ENCODE results near the gene CHST13.

Gene CHST13

DNA sequence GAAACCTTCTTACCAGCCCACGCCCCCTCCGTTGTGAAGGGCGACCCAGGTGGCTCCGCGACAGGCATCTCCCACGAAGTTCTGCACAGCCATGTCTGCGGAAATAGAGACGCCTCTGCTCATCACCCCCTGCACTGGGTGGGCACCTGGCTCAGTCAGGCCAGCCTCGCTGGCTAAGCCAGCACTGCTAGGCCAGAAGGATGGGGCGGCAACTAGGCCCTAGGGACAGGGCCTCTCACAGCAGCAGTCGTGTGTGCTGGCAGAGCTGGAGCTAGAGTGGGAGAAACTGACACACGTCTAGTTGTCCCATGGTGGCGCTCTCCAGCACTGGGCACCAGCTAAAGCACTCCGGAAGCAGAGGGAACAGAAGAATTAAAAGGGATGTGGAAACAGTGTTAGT is 35.8 kb upstream of the CHST13 start:
- DNase-seq (ENCODE audit: low read depth): no peak

DNA sequence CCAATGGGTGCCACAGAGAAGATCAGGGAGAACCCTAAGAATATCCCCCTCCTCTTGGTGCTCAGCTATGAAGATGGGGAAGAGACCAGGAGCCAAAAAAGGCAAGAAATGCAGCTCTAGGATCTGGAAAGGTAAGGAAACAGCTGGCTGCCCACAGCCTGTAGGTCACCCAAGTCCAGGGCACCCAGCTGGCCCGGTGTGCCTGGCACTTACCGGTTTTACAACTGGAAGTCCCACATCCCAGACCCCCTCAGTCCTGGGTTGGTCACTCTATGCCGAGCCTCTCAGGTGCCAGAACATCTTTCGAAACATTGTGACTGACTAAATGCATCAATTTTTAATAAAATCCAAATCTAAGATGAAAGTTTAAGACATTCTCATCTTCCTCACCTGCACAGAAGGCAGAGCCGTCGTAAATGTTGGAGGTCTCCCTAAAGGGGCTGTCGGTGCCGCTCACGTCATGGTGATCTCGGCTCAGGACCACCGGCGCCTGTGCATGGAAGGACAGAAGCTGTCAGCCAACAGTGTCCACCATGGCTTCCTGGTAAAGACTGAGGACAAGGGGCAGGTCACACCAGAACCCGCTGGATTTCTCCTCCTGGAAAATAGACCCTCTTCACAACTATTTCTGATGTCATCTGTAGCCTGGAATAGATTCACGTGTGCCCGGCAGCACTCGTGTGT is 34.9 kb upstream of the CHST13 start:
- no peak for DNase-seq (ENCODE audit: low read depth)

DNA sequence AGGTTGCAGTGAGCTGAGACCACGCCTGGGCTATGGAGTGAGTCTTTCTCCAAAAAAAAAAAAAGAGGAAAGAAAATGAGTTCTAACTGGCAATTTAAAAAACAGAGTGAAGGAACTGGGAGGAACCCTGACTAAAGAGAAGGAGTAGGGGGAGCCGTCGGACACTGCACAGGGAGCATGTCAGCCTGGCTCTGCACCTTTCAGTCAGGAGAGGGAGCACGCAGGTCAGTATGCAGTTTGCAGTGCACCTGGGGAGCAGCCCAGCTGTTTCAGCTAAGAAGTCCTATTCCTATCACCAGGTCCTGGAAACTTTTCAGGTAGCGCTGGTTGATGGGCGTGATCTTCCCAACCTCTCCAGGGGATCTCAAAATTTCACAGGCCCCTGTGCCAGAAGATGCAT is 33.3 kb upstream of the CHST13 start:
- DNase-seq (ENCODE audit: low read depth): no peak

DNA sequence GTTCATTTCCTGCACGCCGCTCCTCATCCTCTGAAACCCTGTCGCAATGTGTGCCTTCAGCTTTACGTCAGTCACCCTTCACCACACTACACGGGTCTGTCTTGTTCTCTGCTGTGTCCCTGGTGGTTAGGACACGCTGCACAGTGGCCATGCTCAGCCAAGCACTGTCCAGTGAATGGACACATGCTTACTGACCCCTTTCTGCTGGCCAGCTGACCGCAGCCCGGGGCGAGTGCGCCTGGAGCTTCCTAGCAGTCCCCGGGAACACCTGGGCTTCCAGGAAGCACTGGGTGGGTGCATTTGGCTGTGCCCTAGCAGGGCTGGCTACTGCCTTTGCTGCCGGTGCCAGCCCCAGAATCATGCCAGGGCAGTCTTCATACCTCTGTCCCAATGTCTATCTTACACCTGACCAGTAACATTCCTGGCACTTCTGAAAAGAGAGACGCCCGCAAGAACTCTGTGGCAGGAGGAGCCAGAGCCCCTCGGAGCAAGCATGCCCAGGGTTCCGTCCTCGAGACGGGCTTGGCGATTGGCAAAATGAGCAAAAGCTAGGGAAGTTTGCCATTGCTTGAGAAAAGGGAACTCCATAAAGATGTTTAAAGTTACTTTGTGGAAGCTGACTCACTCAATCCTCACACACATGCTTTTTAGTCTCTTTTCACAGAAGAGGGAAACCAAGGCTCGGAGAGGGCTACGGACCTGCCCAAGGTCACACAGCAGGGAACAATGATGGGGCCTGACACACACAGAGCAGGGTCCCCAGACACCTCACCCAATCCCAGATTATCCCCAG is 32.5 kb upstream of the CHST13 start:
- DNase-seq (ENCODE audit: low read depth): no peak

DNA sequence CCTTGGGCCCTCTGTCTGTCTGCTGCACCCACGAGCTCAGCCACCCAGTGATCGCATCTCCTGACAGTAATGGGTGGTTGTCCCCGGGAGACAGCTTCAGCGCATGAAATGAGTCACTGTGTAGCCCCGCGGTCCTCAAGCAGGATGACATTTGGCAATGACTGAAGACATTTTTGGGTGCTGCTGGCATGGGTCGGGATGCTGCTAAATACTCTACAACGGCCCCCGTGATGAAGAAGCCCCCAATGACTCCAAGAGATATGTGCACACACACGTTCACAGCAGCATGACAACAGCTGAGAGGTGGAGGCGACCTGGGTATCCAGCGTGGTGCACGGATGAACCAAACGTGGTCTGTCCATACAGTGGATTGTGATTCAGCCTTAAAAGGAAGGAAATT is 30.9 kb upstream of the CHST13 start:
- DNase-seq (ENCODE audit: low read depth): no peak

DNA sequence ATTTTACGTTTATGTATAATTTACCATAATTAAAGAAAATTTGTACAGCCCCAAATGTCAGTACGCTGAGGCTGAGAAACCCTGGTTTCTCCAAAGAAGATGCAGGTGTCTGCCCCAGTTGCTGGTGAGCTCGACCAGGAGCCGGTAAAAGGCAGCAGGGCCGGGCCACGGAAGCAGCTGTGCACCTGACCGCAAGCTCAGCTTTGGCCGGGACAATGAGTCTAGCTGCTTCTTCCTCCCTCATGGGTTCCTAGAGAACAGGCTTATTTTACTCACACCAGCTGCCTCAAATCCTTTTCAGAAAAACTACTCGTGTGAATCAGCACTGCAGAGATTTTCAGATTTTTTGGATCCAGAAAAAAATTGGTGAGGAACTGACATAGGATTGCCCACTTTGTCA is 30.2 kb upstream of the CHST13 start:
- DNase-seq (ENCODE audit: low read depth): no peak

DNA sequence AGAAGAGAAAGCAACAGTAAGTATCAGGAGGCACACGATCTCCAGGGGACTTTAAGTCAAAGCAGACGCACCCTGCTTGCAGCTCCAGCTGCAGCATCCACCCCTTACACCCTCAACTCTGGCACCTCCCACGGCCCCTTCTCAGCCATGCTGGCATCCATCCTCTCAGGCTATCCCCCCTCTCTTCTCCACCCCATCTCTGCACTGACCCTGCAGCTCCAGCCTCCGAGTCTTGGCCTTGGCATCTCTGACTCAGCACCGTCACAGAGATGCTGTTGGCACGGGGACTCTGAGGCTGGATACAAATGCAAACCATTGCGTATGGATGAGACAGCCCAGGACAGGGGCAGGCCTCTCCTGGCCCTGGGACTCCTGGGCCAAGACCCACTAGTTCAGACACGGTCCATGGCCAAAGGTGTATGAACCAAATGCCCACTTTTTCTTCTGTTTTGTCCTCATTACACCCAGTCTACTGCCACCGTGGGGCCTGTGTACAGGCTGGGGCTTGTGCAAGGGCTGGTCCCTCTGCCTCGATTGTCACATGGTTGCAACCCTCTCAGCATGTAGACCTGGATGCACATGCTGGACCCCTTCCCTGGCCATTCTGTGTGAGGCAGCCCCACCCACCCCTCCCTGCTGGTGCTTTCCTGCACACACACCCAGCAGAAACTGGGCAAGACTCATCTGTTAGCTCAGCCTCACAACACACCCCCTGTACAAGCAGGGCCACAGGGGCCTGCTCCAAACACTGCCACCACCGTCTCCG is 29.6 kb upstream of the CHST13 start:
- DNase-seq (ENCODE audit: low read depth): no peak

DNA sequence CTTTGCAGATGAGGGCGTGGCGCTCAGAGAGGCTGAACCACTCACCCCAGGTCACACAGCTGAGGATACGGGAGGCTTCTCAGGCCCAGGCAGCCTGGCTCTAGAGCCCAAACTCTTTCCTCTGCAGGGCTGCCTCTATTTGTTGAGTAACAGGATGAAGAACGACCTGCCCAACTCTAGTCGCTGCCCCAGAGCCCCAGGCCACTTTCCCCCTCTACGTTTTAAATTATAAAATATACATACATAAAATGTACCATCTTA is 29.1 kb upstream of the CHST13 start:
- no peak for DNase-seq (ENCODE audit: low read depth)

DNA sequence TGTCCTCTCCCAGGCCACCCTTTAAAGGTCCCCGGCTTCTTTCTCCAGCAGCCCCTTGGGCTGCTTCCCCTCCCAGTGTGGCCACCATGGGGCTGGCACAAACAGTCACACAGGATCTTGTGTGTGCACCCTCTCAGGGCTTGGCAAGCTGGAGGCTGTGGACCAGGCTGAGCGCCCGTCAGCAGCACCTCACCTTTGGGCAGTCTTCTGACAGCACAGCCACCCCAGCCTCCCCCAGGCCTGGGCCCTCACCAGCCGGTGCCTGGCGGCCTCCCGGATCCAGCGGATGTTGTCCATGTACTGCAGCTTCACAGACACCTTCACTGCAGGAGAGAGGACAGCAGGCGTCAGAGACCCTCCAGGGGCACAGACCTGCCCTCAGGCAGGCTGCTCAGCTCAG is 28.2 kb upstream of the CHST13 start:
- no peak for DNase-seq (ENCODE audit: low read depth)

DNA sequence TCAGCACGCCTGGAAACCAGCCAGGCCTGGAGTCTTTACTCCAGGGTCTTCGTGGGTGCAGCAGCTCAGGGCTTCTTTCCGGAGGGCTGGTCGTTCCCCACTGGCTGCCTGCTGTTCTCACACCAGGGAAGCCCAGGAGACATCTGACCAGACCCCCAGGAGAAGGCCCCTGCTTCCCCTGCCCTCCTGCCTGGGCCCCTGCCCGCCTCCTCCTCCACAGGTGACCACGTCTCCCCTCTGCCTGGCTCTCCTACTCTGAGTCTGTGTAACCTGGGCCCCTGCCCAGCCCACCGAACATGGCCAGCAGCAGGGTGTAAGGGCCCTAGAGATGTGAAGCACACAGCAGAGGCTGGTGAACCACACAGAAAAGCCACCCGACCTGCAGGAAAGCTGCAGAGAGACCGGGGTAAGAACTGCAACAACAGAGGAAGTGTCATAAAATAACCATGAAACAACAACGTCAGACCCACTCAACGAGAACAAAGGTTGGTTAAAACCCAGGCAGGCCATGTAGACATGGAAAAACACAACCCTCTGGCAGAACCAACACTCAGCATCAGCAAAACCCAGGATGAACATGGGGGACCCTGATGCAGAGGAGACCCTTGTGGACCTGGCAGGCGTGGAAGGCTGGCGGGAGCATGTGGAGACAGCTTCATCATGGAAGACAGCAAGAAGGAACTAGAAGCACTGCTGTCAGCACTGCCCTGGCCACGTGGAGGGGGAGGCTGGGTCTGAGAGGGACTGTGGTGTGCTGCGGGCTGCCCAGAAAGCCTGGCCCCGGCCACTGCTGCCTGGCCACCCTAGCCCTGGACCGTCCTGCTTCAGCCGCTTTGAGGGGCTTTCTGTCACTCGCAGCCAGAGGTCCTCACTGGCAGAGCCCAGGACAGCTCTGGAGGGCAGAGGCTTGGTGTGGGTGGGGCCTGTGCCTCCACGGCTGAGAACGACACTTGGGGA is 26.8 kb upstream of the CHST13 start:
- no peak for DNase-seq (ENCODE audit: low read depth)

DNA sequence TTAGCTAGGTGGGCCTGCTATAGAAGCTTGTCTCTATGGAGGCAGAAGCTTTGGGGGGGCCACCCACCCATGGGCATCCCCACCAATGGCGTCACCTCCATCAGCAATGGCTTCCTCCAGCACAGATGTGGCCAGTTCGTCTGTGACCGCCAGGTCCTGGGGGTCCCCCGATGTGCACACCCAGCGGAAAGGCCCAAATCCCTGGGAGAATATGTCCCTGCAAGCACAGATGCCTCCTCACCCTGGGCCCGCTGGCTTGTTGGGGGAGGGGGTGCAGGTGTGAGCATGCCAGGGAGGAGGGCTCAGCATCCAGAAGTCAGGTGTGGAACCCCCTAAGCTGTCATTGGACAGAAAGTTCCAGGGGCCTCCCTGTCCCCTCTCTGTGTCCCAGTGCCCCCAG is 26.0 kb upstream of the CHST13 start:
- DNase-seq (ENCODE audit: low read depth): no peak

DNA sequence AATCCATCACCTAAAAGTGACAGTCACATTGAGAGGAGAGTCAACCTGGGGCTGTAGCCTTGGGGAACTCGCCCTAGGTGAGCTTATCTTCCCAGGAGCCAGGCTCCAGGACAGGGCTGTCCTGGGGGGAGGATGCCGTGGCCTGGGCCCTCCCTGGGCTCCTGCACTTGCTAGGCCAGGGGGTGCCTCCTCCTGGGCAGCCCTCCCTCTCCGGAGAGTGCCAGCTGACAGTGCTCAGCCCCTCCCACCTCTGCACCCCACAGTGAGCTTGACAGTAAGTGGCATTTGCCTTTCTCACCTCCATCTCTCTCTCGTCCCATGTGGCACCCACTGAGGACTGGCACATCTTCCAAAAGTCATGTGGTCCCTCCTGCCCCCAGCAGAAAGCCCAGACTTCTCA is 25.5 kb upstream of the CHST13 start:
- DNase-seq (ENCODE audit: low read depth): no peak

DNA sequence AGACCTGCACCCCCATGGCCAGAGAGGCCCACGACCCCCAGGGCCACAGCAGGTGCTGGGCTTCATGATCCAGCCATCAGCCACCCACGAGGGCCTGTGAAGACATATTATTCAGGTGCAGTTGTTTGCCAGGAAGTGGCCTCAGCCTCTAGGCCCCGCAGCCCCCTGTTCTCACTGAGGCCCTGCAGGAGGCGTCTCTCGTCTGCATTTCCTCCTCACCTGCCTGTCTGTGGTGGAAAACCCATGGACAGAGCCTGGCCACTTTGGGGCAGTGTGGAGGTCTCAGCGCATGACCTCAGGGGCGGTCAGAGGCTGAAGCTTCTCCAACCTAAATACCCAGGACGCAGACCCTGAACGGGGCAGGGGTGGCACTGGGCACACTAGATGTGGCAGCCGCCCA is 25.0 kb upstream of the CHST13 start:
- DNase-seq (ENCODE audit: low read depth): no peak

DNA sequence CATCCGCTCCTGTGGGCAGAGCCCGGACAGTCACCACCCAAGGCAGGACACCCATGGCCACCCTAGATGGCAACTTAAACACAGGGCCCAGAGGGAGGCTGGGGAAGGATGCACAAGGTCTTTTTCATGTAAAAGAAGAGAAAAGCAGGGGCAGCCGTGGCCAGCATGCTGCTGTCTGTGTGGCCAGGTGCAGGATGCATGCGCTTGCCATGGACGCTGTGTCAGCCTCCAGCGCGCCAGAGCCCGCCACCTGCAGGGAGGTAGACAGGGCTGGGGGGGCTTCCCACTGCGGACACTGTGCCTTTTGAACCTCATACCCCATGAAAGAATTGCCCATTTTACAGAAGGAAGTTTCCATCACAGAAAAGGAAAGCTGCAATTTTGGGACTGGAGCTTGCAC is 24.6 kb upstream of the CHST13 start:
- DNase-seq (ENCODE audit: low read depth): no peak

DNA sequence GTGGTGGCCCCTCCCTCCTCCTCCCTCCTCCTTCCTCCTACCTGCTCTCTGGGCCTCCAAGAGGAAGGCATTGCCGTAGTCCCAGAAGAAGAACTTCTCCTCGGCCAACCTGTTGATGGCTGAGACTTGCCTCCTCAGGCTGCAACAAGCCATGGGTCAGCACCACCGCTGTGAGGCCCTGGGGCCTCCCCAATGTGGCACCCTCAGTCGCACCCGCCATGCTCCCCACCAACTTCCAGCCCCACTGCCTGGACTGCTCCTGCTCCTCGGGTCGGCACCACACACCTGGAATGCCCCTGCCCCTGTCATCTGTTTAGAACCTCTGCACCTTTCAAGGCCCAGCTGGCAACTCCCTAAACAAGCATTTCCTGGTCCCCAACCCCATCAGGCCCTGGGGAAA is 23.9 kb upstream of the CHST13 start:
- DNase-seq (ENCODE audit: low read depth): no peak

DNA sequence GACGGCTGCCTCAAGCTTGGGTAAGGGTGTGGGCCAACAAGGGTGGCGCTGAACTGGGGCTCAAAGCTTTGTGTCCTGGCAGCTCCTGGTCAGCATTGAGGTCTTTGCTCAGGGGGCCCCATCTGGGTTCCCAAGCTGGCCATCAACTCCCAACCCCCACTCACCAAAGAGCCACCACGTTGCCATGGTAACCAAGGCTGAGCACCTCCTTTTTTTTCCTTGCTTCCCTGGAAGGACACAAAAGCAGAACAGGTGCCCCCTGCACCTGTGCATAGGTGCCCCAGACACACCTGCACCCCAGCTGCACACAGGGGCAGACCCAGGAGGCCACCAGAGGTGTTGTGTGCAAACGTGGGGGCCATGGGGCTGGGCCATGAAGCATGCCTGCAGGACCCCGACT is 22.9 kb upstream of the CHST13 start:
- no peak for DNase-seq (ENCODE audit: low read depth)

DNA sequence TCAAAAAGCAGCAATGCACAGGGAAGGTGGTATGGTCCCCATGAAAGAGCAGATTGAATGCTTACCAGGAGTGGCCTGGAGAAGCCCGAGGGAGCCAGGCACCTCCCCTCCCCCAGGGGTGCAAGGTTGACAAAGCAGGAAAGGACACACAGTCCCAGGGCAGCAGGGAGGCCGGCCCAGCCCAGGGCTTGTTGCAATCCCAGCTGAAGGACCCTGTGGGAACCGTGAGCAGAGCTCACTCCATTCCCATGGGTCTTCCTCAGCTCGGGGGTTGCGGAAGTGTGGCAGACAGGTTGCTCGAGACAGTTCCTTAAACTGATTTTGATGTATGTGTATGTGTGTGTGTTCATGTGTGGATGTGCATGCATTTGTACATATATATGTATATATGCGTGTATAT is 22.2 kb upstream of the CHST13 start:
- DNase-seq (ENCODE audit: low read depth): no peak

DNA sequence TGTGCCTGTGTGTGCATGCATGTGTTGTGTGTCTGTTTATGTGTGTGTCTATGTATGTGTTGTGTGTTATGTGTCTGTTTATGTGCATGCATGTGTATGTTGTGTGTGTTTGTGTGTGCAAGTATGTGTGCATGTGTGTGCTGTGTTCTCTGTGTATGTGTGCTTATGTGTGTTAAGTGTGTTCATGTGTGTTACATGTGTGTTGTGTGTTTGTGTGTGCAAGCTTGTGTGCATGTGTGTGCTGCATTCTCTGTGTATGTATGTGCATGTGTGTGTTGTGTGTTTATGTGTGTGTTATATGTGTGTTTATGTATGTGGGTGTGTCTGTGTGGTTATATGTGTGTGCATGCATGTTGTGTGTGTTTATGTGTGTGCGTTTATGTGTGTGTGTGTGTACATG is 21.3 kb upstream of the CHST13 start:
- no peak for DNase-seq (ENCODE audit: low read depth)

DNA sequence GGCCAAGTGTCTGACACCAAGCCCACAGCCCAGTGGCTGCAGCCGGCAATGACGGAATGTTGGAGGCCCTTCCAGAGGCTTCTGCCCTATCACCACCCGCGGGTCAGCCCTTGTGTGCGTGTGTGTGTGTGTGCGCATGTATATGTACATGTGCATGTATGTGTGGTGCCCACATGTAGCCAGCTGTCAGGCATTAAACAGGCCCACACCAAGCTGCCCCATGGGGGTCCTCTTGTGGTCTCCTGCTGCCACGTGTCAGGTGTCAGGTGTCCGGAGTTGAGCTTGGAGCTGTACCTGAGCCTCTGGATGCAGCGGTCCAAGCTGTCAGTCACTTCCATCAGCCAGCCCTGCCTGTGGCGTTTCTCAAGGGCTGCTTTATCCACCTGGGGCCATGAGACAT is 20.3 kb upstream of the CHST13 start:
- no peak for DNase-seq (ENCODE audit: low read depth)

DNA sequence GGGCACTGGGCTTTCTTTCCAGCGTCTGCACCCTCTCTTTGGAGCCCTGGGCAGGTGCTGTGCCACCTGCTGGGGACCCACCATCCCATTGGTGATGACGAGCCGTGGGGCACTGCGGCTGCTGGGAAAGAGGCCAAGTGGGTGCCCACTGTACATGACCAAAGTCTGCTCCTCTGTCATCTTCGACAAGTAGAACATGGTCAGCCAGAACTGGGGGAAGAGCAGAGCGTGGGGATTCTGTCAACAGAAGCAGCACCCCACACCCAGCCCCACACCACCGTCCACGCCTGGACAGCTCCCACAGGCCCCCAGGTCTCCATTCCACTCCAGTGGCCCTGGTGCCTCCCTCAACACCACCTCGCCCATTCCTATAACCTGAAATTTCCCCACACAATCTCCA is 16.1 kb upstream of the CHST13 start:
- DNase-seq (ENCODE audit: low read depth): no peak

DNA sequence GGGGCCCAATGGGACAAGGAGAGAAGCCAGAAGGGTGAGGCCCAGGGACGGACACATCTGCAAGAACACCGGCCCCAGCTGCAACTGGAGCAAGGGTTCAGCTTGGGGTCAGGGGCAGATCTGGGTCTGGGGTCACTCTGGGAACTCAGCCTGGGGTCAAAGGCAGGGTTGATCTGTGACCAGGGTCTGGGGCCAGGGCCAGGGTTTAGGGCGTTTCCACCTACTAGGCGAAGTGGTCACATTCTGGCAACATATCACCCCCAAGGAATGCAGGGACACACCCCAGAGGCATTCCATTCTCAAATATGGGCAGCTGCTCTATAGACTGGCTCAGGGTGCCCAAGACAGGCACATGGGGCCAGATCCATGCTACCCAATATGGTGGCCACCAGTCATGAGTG is 15.4 kb upstream of the CHST13 start:
- no peak for DNase-seq (ENCODE audit: low read depth)

DNA sequence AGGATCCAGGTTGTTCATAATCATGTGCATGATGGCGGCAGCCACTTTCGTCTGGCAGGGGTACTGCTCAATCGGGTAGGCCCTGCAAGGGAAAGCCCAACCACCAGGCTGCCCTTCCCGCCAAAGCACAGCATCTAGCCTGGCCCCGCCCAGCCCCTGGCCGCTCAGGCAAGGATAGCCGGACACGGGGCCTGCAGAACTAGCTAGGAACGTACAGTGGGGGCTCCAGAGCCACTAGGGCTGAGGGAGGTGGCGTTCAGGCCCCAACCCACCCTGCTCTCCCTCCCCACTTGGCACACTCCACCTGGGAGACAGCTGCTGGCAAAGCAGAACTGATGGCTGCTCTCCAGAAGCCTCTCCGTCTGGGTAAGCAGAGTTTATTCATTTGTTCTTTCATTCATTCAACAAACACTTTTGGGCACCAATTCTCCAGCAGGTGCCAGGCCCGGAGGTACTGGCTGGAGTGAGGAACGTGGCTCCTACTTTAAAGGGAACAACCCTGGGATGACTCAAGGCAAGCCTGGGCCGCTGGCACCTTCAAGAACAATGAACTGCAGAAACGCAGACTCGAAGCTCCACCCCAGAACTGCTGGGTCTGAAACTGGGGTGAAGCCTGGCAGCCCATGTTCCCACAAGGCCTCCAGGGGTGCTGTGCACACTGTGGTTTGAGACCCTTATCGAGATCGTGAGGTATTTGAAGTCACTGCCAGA is 14.2 kb upstream of the CHST13 start:
- DNase-seq (ENCODE audit: low read depth): no peak

All from non-pigmented ciliary epithelial cell (primary cell).